ENCODE measurements around the gene YJEFN3.

- TF ChIP-seq CTCF (optimal IDR thresholded peaks at IDR 0.05 in 1 of 3, IDR thresholded peaks at IDR 0.05 in 1 of 3, conservative IDR thresholded peaks at IDR 0.05 in 1 of 3; ENCODE audit: extremely low read depth in 1 of 3, insufficient read depth in 2 of 3, low read length in 3 of 3) (no peak), EZH2 (IDR thresholded peaks at IDR 0.05; ENCODE audit: low read length) (no peak)
Measured at GRCh38 chr19:19544954-19545591, 16.4 kb downstream of the YJEFN3 start.
